Type B pancreatic cell (in vitro differentiated cells): ENCODE measurements around the gene IMMP2L. TPM values are rescaled to one million over a fixed set of nuclear protein-coding genes. Genes with fewer than 3 reads are reported as not detected.
"Not testable (repeated sequence)": the region's sequence is repeated elsewhere in the genome, so short reads cannot be mapped to it uniquely, and the experiment has no call there.

Experiments
- DNase-seq: peaks from one replicate; pipeline ENCODE4 v3.0.0; 2021; ENCODE audit warnings: mixed read lengths; ENCODE audit not compliant: unreplicated experiment; ENCODE audit errors: extremely low spot score
- H3K27ac Mint-ChIP-seq: 2 replicates; pipeline ENCODE4 v1.8.0; 2021; ENCODE audit warnings: mild to moderate bottlenecking, mixed read lengths
- H3K27me3 Mint-ChIP-seq: 2 replicates; pipeline ENCODE4 v1.8.0; 2021; ENCODE audit warnings: mixed read lengths
- H3K36me3 Mint-ChIP-seq: 2 replicates; pipeline ENCODE4 v1.8.0; 2021; ENCODE audit warnings: mixed read lengths
- H3K4me1 Mint-ChIP-seq: one replicate; pipeline ENCODE4 v1.8.0; 2021; ENCODE audit warnings: mixed read lengths; ENCODE audit not compliant: unreplicated experiment
- H3K4me3 Mint-ChIP-seq: 2 replicates; pipeline ENCODE4 v1.8.0; 2021; ENCODE audit warnings: mild to moderate bottlenecking, mixed read lengths
- H3K9me3 Mint-ChIP-seq: 2 replicates; pipeline ENCODE4 v1.8.0; 2021; ENCODE audit warnings: mixed read lengths
- total RNA-seq: library from RNA; stranded (reverse); gene quantifications from 2 replicates; pipeline ENCODE4 v1.2.1, GENCODE V29; 2021; ENCODE audit warnings: low replicate concordance
- TF ChIP-seq, protein P1 (sequence below): fragments of 200-600 bp; sonication (generic); conservative IDR thresholded peaks from 2 replicates; pipeline ENCODE4 v1.5.0; 2021; ENCODE audit warnings: antibody characterized with exemption, mild to moderate bottlenecking

The IMMP2L gene
- total RNA-seq, 1 donor from 2014 or later: 23.0 TPM

DNA sequence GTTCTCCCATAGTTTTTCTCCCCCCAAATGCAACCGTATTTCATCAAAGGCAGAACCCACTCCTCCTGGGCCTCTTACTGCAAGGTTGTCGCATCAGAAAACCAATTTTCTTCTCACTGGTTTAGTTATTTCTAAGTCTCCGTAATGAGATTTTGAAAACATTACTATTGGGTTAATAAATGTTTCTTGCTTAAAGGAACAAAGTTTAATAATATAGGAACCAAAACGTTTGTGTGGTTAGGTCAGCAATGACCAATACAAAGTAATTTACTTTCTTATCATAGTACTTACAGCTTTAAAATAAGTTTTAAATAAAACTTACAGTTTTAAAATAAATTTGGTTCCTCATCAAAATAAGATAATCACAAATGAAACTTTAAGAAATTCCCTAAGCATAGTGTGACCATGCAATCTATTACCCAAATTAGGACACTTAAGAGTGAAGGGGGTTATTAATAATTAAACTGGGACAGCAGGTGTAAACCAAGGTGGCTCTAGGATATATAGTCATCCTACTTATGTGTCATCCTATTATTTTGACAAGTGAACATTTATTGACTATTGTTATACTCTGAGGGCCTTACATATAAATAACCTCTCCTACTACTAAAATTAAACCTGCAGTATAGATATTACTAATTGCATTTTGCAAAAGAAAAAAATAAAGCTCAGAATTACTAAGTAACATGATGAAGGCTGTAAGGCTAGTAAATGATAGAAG lies 886.7 kb downstream of the IMMP2L start:
- Mint-ChIP-seq H3K4me1 (peaks cover 4% of the 10 kb centered on the region), H3K36me3 (no peaks in the 10 kb centered on the region), H3K27ac (no peak overlapping the region), H3K4me3 (no peak overlapping the region), H3K9me3 (peaks cover 10% of the 10 kb centered on the region), H3K27me3 (no peaks in the 10 kb centered on the region)
- TF ChIP-seq, protein P1, sequence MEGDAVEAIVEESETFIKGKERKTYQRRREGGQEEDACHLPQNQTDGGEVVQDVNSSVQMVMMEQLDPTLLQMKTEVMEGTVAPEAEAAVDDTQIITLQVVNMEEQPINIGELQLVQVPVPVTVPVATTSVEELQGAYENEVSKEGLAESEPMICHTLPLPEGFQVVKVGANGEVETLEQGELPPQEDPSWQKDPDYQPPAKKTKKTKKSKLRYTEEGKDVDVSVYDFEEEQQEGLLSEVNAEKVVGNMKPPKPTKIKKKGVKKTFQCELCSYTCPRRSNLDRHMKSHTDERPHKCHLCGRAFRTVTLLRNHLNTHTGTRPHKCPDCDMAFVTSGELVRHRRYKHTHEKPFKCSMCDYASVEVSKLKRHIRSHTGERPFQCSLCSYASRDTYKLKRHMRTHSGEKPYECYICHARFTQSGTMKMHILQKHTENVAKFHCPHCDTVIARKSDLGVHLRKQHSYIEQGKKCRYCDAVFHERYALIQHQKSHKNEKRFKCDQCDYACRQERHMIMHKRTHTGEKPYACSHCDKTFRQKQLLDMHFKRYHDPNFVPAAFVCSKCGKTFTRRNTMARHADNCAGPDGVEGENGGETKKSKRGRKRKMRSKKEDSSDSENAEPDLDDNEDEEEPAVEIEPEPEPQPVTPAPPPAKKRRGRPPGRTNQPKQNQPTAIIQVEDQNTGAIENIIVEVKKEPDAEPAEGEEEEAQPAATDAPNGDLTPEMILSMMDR: no peak
- no peak for DNase-seq

DNA sequence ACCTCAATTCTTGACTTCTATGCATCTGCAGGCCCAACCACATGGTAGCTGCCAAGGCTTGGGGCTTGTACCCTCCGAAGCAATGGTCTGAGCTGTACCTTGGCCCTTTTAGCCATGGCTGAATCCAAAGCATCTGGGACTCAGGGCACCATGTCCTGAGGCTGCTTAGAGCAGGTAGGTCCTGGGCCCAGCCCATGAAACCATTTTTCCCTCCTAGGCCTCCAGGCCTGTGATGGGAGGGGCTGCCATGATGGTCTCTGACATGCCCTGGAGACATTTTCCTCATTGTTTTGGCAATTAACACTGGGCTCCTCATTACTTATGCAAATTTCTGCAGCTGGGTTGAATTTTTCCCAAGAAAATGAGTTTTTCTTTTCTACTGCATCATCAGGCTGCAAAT lies 889.1 kb downstream of the IMMP2L start:
- no peak overlapping the region for H3K4me3 Mint-ChIP-seq
- H3K27me3 Mint-ChIP-seq: no peaks in the 10 kb centered on the region
- H3K4me1 Mint-ChIP-seq: peaks cover 4% of the 10 kb centered on the region
- peaks cover 10% of the 10 kb centered on the region for H3K9me3 Mint-ChIP-seq
- no peak for DNase-seq
- no peaks in the 10 kb centered on the region for H3K36me3 Mint-ChIP-seq
- H3K27ac Mint-ChIP-seq: no peak overlapping the region
- TF ChIP-seq, protein P1: no peak

DNA sequence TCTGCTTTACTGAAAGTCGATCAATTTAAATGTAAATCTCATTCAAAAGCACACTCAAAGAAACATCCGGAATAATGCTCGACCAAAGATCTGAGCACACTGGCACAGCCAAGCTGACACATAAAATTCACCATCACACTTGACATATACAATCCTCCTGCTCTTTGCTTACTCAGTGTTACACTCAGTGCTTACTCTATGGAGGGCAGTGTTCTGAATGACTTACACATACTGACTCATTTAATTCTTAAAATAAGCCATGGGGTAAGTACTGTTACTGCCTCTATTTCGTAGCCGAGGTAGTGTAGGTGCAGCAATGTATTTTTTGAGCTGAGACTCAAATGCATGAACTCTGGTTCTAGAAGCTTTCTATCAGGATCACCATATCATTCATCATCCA lies 892.9 kb downstream of the IMMP2L start:
- no peaks in the 10 kb centered on the region for H3K27me3 Mint-ChIP-seq
- H3K27ac Mint-ChIP-seq: no peak overlapping the region

DNA sequence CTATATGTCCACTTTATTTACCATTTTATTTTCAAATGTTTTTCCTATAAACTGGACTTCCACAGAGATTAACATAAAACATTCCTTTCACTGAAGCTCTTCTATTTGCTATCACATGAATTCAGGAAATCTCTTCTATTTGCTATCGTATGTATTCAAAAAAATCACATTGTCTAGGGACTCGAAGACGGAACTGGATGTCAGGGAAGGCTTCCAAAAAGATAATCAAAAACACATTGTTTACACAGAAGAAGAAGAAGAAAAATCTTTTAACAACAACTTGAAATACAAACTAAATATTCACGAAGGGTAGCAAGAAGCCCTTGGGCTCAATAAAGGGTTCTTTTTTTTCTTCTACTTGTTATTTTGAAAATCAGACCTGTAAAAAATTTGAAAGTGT lies 897.5 kb downstream of the IMMP2L start:
- Mint-ChIP-seq H3K36me3 (peaks cover 6% of the 10 kb centered on the region), H3K4me1 (no peaks in the 10 kb centered on the region), H3K27ac (no peak overlapping the region), H3K4me3 (no peak overlapping the region), H3K9me3 (peaks cover 6% of the 10 kb centered on the region), H3K27me3 (no peaks in the 10 kb centered on the region)
- no peak for DNase-seq
- TF ChIP-seq, protein P1: no peak

More for the DNA sequence above, 892.9 kb downstream of the IMMP2L start:
- no peak for DNase-seq
- TF ChIP-seq, protein P1: no peak
- Mint-ChIP-seq H3K4me1 (no peaks in the 10 kb centered on the region), H3K36me3 (no peaks in the 10 kb centered on the region), H3K4me3 (no peak overlapping the region), H3K9me3 (peaks cover 6% of the 10 kb centered on the region)

DNA sequence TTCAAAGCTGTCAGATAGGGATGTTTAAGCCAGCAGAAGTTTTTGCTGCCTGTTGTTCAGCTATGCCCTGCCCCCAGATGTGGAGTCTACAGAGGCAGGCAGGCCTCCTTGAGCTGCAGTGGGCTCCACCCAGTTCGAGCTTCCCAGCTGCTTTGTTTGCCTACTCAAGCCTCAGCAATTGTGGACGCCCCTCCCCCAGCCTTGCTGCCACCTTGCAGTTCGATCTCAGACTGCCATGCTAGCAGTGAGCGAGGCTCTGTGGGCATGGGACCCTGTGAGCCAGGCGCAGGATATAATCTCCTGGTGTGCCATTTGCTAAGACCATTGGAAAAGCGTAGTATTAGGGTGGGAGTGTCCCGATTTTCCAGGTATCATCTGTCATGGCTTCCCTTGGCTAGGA lies 901.7 kb downstream of the IMMP2L start:
- not testable (repeated sequence) for H3K4me3 Mint-ChIP-seq, H3K27me3 Mint-ChIP-seq, H3K9me3 Mint-ChIP-seq, DNase-seq, H3K4me1 Mint-ChIP-seq, H3K27ac Mint-ChIP-seq, H3K36me3 Mint-ChIP-seq

DNA sequence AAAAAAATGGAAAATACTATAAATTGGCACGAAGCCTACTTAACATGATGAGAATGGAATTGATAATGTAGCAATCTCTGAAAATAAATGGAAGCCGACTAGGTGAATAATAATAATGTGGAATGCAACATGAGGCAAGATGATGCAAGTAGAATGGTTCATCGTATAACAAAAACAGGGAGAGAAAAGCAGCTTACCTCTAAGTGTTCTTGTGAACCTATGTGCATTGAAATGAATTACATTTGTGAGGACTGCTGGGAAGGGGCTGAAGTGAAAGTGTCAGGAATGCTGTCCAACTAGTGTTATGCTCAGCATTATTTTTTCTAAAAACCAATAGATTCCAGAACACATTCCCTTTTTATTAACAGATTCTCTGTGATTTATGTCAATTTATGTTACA lies 912.0 kb downstream of the IMMP2L start:
- H3K27ac Mint-ChIP-seq: no peak overlapping the region
- no peaks in the 10 kb centered on the region for H3K36me3 Mint-ChIP-seq
- TF ChIP-seq, protein P1: no peak
- no peak overlapping the region for H3K4me3 Mint-ChIP-seq
- no peak for DNase-seq
- peaks cover 4% of the 10 kb centered on the region for H3K9me3 Mint-ChIP-seq
- H3K27me3 Mint-ChIP-seq: no peaks in the 10 kb centered on the region
- no peaks in the 10 kb centered on the region for H3K4me1 Mint-ChIP-seq
